ENCODE data around the gene CCDC88C.
A peak's percentile ranks its signal among the peaks of the same experiment; 100 is the strongest.
"Not testable (repeated sequence)": the region's sequence is repeated elsewhere in the genome, so short reads cannot be mapped to it uniquely, and the experiment has no call there.

The CCDC88C gene

DNA sequence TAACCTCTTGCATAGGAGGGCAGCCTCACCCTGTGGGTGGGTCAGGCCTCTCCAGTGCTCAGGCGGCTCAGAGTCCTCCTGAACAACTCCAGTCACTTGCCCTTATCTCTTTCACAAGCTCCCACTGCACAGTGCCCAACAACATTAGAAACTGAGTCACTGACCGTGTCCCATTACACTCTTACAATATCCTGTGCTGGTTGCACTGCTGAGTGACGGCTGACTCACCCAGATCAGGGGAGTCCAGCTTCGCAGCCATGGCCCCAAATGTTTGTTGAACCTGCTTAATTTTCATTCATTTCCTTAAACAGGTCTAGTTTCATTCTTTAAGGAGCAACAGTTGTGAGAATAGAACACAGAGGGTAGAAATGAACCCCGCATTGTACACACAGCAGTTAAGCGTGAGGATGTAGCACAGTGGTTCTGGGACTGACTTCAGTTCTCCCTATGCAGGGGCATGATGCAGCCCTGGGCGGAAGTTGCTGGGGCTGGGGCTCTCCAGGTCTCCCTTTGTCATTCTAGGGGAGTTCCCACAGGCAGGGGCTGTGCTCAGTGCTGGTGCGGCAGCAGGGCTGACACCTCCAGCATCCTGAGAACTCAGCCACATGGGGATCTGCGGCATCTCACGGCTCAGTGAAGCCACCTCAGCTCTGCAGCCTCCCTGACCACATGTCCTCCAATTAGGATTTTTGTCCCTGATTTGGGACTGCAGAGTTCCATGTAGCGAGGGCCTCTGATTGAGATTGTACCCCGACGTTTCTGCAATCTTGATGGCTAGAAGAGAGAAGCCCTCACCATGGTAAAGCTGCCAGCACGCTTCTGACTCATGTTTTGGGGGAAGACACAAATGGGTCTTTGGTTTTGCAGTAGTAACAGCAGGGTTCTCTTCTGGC, 189.3 kb downstream of the CCDC88C start:
- DNase-seq (ENCODE audit: low read depth in 2 of 2), result peak; percentile 48 to 67

GRCh38 chr14:91227183-91227628, 190.4 kb downstream of the CCDC88C start:
- no peak for DNase-seq (ENCODE audit: low read depth in 2 of 2)

DNA sequence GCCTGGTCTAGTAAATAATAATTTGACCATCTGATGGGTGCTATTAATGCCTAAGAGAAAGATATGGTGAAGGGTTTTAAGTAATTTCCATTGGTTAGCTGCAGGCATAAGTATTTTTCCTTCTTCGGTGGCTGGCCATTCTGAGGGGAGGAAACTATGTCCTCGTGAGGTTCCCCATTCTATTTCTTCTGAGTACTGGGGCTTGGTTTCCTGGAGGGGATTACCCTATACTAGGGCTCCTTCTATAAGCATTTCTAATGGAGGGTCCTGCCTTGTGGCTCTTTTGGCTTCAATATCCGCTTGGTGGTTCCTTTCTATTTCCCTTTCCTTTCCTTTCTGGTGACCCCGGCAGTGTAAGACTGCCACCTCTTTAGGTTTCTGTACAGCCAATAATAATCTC, 191.3 kb downstream of the CCDC88C start:
- not testable (repeated sequence) for DNase-seq (ENCODE audit: low read depth in 2 of 2)

DNA sequence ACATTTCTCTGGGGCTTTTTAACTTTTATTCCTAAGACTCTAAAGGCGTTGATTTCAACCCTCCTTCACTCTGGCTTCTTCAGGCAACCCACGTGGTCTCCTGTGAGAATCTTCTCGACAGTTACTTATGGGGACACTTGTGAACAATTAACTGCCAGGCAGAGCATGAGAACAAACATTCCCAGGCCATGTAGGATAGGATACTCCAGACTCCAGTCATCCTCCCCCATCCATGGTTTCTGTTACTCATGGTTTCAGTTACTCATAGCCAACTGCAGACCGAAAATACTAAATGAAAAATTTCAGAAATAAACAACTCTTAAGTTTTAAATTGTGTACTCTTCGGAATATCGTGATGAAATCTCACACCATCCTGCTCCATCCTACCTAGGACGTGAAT, 192.6 kb downstream of the CCDC88C start:
- DNase-seq (ENCODE audit: low read depth in 2 of 2), result no peak

DNA sequence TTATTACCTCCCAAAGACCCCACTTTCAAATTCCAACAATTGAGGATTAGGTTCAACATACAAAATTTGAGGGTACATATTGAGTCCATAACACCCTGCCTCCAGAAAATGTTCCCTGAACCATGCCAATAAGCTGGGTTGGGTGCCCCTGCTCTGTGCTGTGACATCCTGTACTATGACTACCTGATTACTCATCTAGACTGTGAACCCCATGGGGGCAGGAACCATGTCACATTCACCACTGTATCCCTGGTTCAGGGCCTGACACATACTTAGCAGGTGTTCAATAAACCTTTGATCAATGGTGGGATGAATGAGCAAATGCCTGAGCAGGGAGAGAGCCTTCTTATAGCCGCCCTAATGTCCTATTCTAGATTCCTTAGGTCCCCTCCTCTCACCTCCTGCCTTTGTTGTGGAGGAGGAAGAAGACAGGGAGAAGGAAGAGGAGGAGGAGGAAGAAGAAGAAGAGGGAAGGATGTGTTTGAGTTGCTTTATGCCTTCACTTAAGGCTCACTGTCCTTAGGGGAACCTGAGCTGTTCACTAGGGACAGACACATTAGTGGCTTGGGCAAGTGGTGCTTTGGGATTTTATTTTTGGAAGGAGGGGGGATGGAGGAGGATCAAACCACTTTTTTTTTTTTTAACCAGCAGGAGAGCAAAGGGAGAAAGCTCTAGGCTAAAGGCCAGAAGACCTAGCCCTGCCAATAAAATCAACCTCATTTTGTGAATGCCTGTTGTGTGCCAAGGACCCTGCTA, 194.4 kb downstream of the CCDC88C start:
- DNase-seq (ENCODE audit: low read depth in 2 of 2), result no peak

All from stimulated activated CD4-positive, alpha-beta T cell treated with anti-CD3 and anti-CD28 coated beads, Interleukin-1b, Interleukin-23, amount 100 ng/mL, for 1 hour (primary cell).